Dermis lymphatic vessel endothelial cell (primary cell): Measurements from ENCODE around the gene IAH1. TPM values are rescaled to one million over a fixed set of nuclear protein-coding genes. Genes with fewer than 3 reads are reported as not detected.

Experiments used
- total RNA-seq: library from RNA; depleted of rRNA; stranded (reverse); fragments of >200 nt; gene quantifications from 2 replicates; pipeline ENCODE4 v1.2.1, GENCODE V29; 2014

Gene IAH1
- 25.5 and 37.4 TPM in 2 replicates for total RNA-seq

DNA sequence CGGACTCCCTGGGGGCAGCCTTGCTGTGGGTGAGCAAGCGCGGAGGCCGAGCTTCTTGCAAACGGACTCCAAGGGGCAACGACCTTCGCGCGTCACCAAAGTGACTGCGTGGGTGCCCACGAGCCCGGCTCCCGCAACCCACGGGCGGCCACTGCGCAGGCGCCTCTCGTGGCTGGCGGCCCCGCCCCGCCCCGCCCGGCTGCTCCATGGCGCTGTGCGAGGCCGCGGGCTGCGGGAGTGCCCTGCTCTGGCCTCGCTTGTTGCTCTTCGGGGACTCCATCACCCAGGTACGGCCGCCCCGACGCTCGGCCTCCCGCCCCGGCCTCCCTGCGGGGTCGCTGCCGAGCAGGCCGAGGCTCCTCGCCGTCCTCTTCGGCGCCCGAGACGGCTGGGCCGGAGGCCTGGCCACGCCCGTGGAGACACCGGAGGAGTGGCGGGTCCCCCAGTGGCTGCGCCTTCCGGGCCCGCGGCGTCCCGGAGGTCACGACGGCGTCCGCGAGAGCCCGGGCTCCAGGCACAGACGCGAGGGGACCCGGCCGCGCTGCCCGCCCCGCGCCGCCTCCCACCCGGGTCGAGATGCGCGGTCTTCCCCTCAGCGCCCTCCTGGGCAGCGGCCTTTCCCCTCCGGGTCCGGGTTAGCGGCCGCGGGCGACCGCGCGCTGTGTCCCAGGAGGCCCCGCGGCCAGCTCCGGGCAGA lies at the start of gene IAH1:
TSS of gene IAH1 (plus strand) at position 191 of the 697 bp plus-strand sequence. CDS start at position 207, 16 bp downstream.

Other genes starting within 250 kb of the IAH1 start
- gene ITGB1BP1, start 51.0 kb upstream of the IAH1 start, total RNA-seq: 39.3 and 48.8 TPM in 2 replicates
- 31.5 and 39.1 TPM in 2 replicates for gene CPSF3, start 50.9 kb upstream of the IAH1 start, total RNA-seq
- gene ADAM17, start 81.3 kb downstream of the IAH1 start, total RNA-seq: 55.7 and 60.2 TPM in 2 replicates
- 130 and 150 TPM in 2 replicates for gene YWHAQ, start 156.4 kb downstream of the IAH1 start, total RNA-seq